Neuronal stem cell (in vitro differentiated cells): ENCODE results near the gene KLRC2.

Source experiments
- DNase-seq: peaks from one replicate; pipeline ENCODE4 v3.0.0-alpha.2; 2013; ENCODE audit warnings: low spot score
- H2AFZ ChIP-seq: one replicate; pipeline ENCODE4 v1.6.1; 2013; ENCODE audit warnings: mild to moderate bottlenecking, low read length, inconsistent platforms
- H2AK5ac ChIP-seq: 2 replicates; pipeline ENCODE4 v1.6.1; 2013; ENCODE audit warnings: low read depth, mild to moderate bottlenecking, inconsistent platforms, low read length, moderate library complexity, mixed read lengths
- H2BK120ac ChIP-seq: 2 replicates; pipeline ENCODE4 v1.6.1; 2013; ENCODE audit warnings: low read depth, mild to moderate bottlenecking, inconsistent platforms, low read length, moderate library complexity, mixed read lengths
- H2BK12ac ChIP-seq: one replicate; pipeline ENCODE4 v1.6.1; 2013; ENCODE audit warnings: low read length, inconsistent platforms
- H2BK15ac ChIP-seq: 2 replicates; pipeline ENCODE4 v1.6.1; 2013; ENCODE audit warnings: mild to moderate bottlenecking, low read length, inconsistent platforms, mixed read lengths
- H2BK5ac ChIP-seq: one replicate; pipeline ENCODE4 v1.6.1; 2013; ENCODE audit warnings: inconsistent platforms, mild to moderate bottlenecking, low read length, moderate library complexity
- H3K14ac ChIP-seq: one replicate; pipeline ENCODE4 v1.6.1; 2013; ENCODE audit warnings: low read length, inconsistent platforms
- H3K18ac ChIP-seq: 2 replicates; pipeline ENCODE4 v1.6.1; 2013; ENCODE audit warnings: low read length, inconsistent platforms
- H3K23ac ChIP-seq: 2 replicates; pipeline ENCODE4 v1.6.1; 2013; ENCODE audit warnings: low read depth, mild to moderate bottlenecking, mixed read lengths, low read length, inconsistent platforms; ENCODE audit not compliant: poor library complexity
- H3K27ac ChIP-seq: replicated peaks from 3 replicates; pipeline ENCODE4 v1.5.1; 2013; ENCODE audit warnings: low read length, inconsistent platforms
- H3K27me3 ChIP-seq, 3 experiments: 2 replicates each; pipeline ENCODE4 v1.6.1; 2013; ENCODE audit warnings: low read length in 3 of 3, mild to moderate bottlenecking in 2 of 3, inconsistent platforms in 1 of 3, low read depth in 1 of 3, mixed read lengths in 1 of 3, moderate library complexity in 1 of 3; ENCODE audit not compliant: control insufficient read depth in 3 of 3, insufficient read depth in 3 of 3
- H3K36me3 ChIP-seq, 2 donors: replicated peaks in 1 of 2; 2 replicates each; pipeline ENCODE4 v1.6.1; 2013; ENCODE audit warnings: low read length in 2 of 2; ENCODE audit not compliant: control insufficient read depth in 2 of 2, insufficient read depth in 2 of 2
- H3K4ac ChIP-seq: 2 replicates; pipeline ENCODE4 v1.6.1; 2013; ENCODE audit warnings: inconsistent platforms, mild to moderate bottlenecking, low read length, moderate library complexity
- H3K4me1 ChIP-seq, 2 donors: 1 replicate in 1 of 2; 2 replicates in 1 of 2; pipeline ENCODE4 v1.6.1; 2013; ENCODE audit warnings: low read length in 2 of 2, low read depth in 1 of 2; ENCODE audit not compliant: control insufficient read depth in 2 of 2, insufficient read depth in 1 of 2
- H3K4me2 ChIP-seq: one replicate; pipeline ENCODE4 v1.6.1; 2013; ENCODE audit warnings: mild to moderate bottlenecking, low read length, inconsistent platforms; ENCODE audit not compliant: insufficient read depth, poor library complexity, severe bottlenecking
- H3K4me3 ChIP-seq, 2 donors: 2 replicates each; pipeline ENCODE4 v1.5.1; 2013; ENCODE audit warnings: low read length in 2 of 2, mild to moderate bottlenecking in 2 of 2, inconsistent platforms in 1 of 2, moderate library complexity in 1 of 2
- H3K79me1 ChIP-seq: one replicate; pipeline ENCODE4 v1.6.1; 2013; ENCODE audit warnings: low read depth, mild to moderate bottlenecking, inconsistent platforms, low read length, moderate library complexity
- H3K9ac ChIP-seq: one replicate; pipeline ENCODE4 v1.6.1; 2013; ENCODE audit warnings: mild to moderate bottlenecking, low read depth, low read length, inconsistent platforms; ENCODE audit not compliant: poor library complexity
- H3K9me3 ChIP-seq, 2 donors: replicated peaks in 1 of 2; 2 replicates each; pipeline versions ENCODE3 to v1.6.1; 2013; ENCODE audit warnings: low read length in 2 of 2, mild to moderate bottlenecking in 2 of 2, inconsistent platforms in 1 of 2, low read depth in 1 of 2, mixed read lengths in 1 of 2, moderate library complexity in 1 of 2; ENCODE audit not compliant: control insufficient read depth in 2 of 2, insufficient read depth in 1 of 2
- H4K8ac ChIP-seq: one replicate; pipeline ENCODE4 v1.6.1; 2013; ENCODE audit warnings: low read depth, mild to moderate bottlenecking, inconsistent platforms, low read length, moderate library complexity
- H4K91ac ChIP-seq: one replicate; pipeline ENCODE4 v1.6.1; 2013; ENCODE audit warnings: low read length, low read depth, mild to moderate bottlenecking, inconsistent platforms; ENCODE audit not compliant: poor library complexity
- WGBS, 2 donors: extraction: QIAGEN DNeasy Blood & Tissue Kit; methylation state at CpG; one replicate each; pipeline ENCODE4 v1.1.7; 2013; ENCODE audit warnings: missing lambda C conversion rate in 2 of 2, mixed read lengths in 1 of 2; ENCODE audit not compliant: insufficient read length in 2 of 2, insufficient replicate concordance in 1 of 2; ENCODE audit errors: extremely low coverage in 2 of 2; 5-methylcytosine and 5-hydroxymethylcytosine counted together

Gene KLRC2

DNA sequence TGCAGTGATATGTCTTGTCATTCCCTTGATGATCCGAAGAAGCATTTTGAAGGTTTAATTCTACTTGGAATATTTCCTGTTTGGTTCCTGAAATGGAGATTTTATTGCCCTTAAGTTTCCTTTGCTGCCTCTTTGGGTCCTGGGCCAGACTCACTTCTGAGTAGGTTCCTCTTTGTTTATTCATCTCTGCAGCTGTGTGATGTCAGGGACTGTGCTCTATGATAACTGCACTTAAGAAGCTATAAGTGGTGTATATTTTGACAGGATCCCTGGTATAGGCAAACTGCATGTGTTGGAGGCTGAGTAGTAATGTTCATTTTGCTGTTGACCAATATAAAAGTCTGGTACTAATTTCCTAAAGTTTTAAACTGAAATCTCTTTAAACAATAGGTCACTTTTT lies 26.4 kb downstream of the KLRC2 start, which contains the start of gene KLRC4:
TSS of gene KLRC4 (minus strand) at position 366 of the 400 bp plus-strand sequence. CDS start at position 184, 182 bp downstream.
- H2BK5ac ChIP-seq = no peak within 1 kb of the TSS
- no peak within 1 kb of the TSS for H2BK12ac ChIP-seq
- no peak within 1 kb of the TSS for H3K27ac ChIP-seq
- no peak within 1 kb of the TSS for H3K4me3 ChIP-seq
- H2BK15ac ChIP-seq = no peak within 1 kb of the TSS
- H2AK5ac ChIP-seq = no peak within 1 kb of the TSS
- H3K14ac ChIP-seq = no peak within 1 kb of the TSS
- H3K79me1 ChIP-seq = no peaks in the 10 kb centered on the region
- no peak within 1 kb of the TSS for H4K8ac ChIP-seq
- no CpG with 5 or more reads among the region's 1 CpG for whole genome bisulfite sequencing, 2 donors
- H4K91ac ChIP-seq = no peak within 1 kb of the TSS
- H2AFZ ChIP-seq = no peak within 1 kb of the TSS
- no peak for DNase-seq
- no peaks in the 10 kb centered on the region for H3K27me3 ChIP-seq
- H3K9me3 ChIP-seq = no peaks in the 10 kb centered on the region
- H2BK120ac ChIP-seq = no peak within 1 kb of the TSS
- H3K4me2 ChIP-seq = no peak within 1 kb of the TSS
- H3K9ac ChIP-seq = no peak within 1 kb of the TSS
- no peak within 1 kb of the TSS for H3K4ac ChIP-seq
- no peak within 1 kb of the TSS for H3K18ac ChIP-seq
- no peaks in the 10 kb centered on the region for H3K4me1 ChIP-seq
- no peaks in the 10 kb centered on the region for H3K36me3 ChIP-seq
- H3K23ac ChIP-seq = no peak within 1 kb of the TSS

DNA sequence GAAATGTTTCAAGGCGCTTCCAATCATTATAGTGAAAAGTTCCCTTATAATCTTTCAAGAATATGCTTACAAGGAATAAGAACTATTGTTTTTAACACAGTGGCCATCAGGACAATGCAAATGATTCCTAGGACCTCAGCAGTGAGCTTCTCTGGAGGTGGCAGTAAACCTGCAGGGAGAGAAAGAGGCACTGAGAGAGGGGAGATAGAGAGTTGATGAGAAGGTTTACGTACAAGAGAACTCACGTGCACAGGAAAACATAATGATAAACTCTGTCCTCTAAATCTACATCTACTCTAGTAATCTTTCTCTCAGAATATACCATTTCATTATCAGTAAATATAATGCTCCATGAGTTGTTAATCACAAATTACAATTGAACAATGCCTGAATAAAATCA lies 27.0 kb downstream of the KLRC2 start:
- H4K91ac ChIP-seq = no peak overlapping the region
- H3K27ac ChIP-seq = no peak overlapping the region
- H2AFZ ChIP-seq = no peak overlapping the region
- no peaks in the 10 kb centered on the region for H3K27me3 ChIP-seq
- H3K4ac ChIP-seq = no peak overlapping the region
- no peak overlapping the region for H2BK12ac ChIP-seq
- H2BK15ac ChIP-seq = no peak overlapping the region
- H2AK5ac ChIP-seq = no peak overlapping the region
- H3K4me2 ChIP-seq = no peak overlapping the region
- H3K4me3 ChIP-seq = no peak overlapping the region
- no peaks in the 10 kb centered on the region for H3K79me1 ChIP-seq
- no peak overlapping the region for H3K14ac ChIP-seq
- H4K8ac ChIP-seq = no peak overlapping the region
- H2BK120ac ChIP-seq = no peak overlapping the region
- no peak overlapping the region for H2BK5ac ChIP-seq
- no CpG with 5 or more reads among the region's 3 CpGs for WGBS, 2 donors
- DNase-seq = no peak
- no peaks in the 10 kb centered on the region for H3K4me1 ChIP-seq
- no peak overlapping the region for H3K18ac ChIP-seq
- H3K9ac ChIP-seq = no peak overlapping the region
- no peaks in the 10 kb centered on the region for H3K36me3 ChIP-seq
- no peak overlapping the region for H3K23ac ChIP-seq
- no peaks in the 10 kb centered on the region for H3K9me3 ChIP-seq

DNA sequence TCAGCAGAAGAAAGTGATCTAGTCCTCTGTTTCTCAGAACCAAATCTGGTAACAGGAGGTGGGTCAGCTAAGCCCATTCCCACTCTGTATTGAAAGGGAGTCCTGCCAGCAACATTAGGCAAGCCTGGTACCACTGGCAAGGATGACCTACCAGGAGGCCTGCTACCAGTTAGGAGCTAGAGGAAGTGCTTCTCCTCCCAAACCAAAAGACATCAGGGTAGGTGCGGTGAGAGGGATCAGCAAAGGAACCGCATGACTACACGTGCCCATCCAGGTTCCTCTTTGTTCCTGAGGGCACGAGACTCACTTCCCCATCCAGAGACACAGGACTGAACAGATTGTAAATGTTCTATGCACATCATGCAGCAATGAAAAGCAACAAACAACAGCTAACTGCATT lies 29.1 kb downstream of the KLRC2 start:
- Histone ChIP-seq H3K27ac (no peak overlapping the region), H3K9ac (no peak overlapping the region), H2BK15ac (no peak overlapping the region), H4K91ac (no peak overlapping the region), H3K18ac (no peak overlapping the region), H2BK12ac (no peak overlapping the region), H3K4me1 (no peaks in the 10 kb centered on the region), H4K8ac (no peak overlapping the region), H2BK5ac (no peak overlapping the region), H3K9me3 (no peaks in the 10 kb centered on the region), H3K36me3 (no peaks in the 10 kb centered on the region), H3K14ac (no peak overlapping the region), H3K4me3 (no peak overlapping the region), H3K79me1 (no peaks in the 10 kb centered on the region), H2AFZ (peak overlapping the region; percentile 36), H3K23ac (no peak overlapping the region), H3K27me3 (no peaks in the 10 kb centered on the region), H2BK120ac (no peak overlapping the region), H3K4ac (no peak overlapping the region), H3K4me2 (no peak overlapping the region), H2AK5ac (no peak overlapping the region)
- WGBS, 2 donors = no CpG with 5 or more reads among the region's 4 CpGs
- no peak for DNase-seq

DNA sequence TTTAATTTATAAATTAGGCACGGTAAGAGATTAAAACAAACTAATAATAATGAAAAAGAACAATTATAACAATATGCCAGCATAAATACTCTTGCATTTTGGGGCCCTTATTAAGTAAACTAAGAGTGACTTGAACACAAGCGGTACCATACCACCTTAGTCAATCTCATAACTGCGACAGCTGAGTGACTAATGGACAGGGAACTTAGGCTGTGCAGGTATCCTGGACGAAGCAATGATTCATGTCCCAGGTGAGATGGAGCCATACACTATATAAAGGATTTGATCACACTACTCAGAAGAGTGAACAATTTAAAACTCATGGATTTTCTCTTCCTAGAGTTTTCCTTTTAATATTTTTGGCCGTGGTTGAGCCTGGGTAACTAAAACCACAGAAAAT lies 30.5 kb downstream of the KLRC2 start:
- Histone ChIP-seq H3K36me3 (no peaks in the 10 kb centered on the region), H2AFZ (no peak overlapping the region), H2BK5ac (no peak overlapping the region), H3K4me2 (no peak overlapping the region), H3K4me3 (no peak overlapping the region), H2BK15ac (no peak overlapping the region), H3K27me3 (no peaks in the 10 kb centered on the region), H3K23ac (no peak overlapping the region), H3K9me3 (no peaks in the 10 kb centered on the region), H3K27ac (no peak overlapping the region), H2AK5ac (no peak overlapping the region), H4K91ac (no peak overlapping the region), H3K4me1 (no peaks in the 10 kb centered on the region), H3K79me1 (no peaks in the 10 kb centered on the region), H4K8ac (no peak overlapping the region), H3K18ac (no peak overlapping the region), H3K14ac (no peak overlapping the region), H3K9ac (no peak overlapping the region), H3K4ac (no peak overlapping the region), H2BK12ac (no peak overlapping the region), H2BK120ac (no peak overlapping the region)
- no CpG with 5 or more reads among the region's 5 CpGs for WGBS, 2 donors
- no peak for DNase-seq
